Measurements from ENCODE around the gene SELENOV. TPM values are rescaled to one million over a fixed set of nuclear protein-coding genes. Genes with fewer than 3 reads are reported as not detected.

Gene SELENOV
- total RNA-seq, 4 donors from 2014 or later = not detected

DNA sequence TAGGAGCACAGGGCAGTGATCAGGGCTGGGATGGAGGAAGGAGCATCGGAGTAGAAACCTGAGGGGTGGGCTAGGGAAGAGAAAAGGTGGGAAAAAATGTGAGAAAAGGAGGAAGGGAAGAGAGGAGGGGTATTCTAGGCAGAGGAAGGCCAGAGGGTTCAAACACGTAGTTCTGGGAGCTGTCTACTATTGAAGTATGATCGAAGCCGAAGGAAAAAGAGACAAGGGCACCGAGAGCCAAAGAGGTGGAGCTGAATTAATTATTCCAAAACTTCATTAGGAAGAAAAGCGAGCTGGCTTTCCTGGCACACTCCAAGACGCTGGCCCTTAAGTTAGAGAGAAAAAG, 8.4 kb upstream of the SELENOV start:
- Histone ChIP-seq H3K4me1 (peaks cover 0 to 20% (median 2%) of the 10 kb centered on the region in 4 donors), H3K27me3 (peaks cover 0 to 83% of the 10 kb centered on the region in 2 donors), H3K36me3 (no peaks in the 10 kb centered on the region), H3K4me3 (peak overlapping the region in 1 of 4 donors; percentile 52), H3K27ac (no peak overlapping the region), H3K9me3 (peaks cover 0 to 3% (median 0%) of the 10 kb centered on the region in 4 donors)
- DNase-seq (ENCODE audit: low spot score in 2 of 2) = no peak
- no peak for TF ChIP-seq POLR2A (IDR thresholded peaks at IDR 0.05)
- TF ChIP-seq EP300 (IDR thresholded peaks at IDR 0.05) = no peak
- TF ChIP-seq, protein P1, sequence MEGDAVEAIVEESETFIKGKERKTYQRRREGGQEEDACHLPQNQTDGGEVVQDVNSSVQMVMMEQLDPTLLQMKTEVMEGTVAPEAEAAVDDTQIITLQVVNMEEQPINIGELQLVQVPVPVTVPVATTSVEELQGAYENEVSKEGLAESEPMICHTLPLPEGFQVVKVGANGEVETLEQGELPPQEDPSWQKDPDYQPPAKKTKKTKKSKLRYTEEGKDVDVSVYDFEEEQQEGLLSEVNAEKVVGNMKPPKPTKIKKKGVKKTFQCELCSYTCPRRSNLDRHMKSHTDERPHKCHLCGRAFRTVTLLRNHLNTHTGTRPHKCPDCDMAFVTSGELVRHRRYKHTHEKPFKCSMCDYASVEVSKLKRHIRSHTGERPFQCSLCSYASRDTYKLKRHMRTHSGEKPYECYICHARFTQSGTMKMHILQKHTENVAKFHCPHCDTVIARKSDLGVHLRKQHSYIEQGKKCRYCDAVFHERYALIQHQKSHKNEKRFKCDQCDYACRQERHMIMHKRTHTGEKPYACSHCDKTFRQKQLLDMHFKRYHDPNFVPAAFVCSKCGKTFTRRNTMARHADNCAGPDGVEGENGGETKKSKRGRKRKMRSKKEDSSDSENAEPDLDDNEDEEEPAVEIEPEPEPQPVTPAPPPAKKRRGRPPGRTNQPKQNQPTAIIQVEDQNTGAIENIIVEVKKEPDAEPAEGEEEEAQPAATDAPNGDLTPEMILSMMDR (IDR thresholded peaks at IDR 0.05) = no peak
- WGBS, 2 donors = 52 to 55% methylated on average over 7 of the region's 7 CpGs

DNA sequence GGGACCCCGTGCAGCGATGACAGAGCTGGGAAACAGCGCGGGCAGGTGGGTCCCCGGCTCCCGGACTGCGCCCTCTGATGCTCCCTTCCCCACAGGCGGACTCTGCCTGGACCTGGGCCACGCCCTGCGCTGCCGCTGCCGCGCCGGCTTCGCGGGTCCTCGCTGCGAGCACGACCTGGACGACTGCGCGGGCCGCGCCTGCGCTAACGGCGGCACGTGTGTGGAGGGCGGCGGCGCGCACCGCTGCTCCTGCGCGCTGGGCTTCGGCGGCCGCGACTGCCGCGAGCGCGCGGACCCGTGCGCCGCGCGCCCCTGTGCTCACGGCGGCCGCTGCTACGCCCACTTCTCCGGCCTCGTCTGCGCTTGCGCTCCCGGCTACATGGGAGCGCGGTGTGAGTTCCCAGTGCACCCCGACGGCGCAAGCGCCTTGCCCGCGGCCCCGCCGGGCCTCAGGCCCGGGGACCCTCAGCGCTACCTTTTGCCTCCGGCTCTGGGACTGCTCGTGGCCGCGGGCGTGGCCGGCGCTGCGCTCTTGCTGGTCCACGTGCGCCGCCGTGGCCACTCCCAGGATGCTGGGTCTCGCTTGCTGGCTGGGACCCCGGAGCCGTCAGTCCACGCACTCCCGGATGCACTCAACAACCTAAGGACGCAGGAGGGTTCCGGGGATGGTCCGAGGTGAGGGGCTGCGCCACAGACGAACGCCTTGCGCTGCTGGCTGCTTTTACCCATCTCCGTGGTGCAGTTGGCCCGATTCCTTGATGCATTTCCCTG, 7.8 kb upstream of the SELENOV start:
- TF ChIP-seq POLR2A (IDR thresholded peaks at IDR 0.05) (no peak), EP300 (IDR thresholded peaks at IDR 0.05) (no peak)
- TF ChIP-seq, protein P1 (IDR thresholded peaks at IDR 0.05) = no peak
- peaks cover 0 to 88% of the 10 kb centered on the region in 2 donors for H3K27me3 ChIP-seq
- WGBS, 2 donors = 2 to 6% methylated on average over 39 to 45 of the region's 96 CpGs

DNA sequence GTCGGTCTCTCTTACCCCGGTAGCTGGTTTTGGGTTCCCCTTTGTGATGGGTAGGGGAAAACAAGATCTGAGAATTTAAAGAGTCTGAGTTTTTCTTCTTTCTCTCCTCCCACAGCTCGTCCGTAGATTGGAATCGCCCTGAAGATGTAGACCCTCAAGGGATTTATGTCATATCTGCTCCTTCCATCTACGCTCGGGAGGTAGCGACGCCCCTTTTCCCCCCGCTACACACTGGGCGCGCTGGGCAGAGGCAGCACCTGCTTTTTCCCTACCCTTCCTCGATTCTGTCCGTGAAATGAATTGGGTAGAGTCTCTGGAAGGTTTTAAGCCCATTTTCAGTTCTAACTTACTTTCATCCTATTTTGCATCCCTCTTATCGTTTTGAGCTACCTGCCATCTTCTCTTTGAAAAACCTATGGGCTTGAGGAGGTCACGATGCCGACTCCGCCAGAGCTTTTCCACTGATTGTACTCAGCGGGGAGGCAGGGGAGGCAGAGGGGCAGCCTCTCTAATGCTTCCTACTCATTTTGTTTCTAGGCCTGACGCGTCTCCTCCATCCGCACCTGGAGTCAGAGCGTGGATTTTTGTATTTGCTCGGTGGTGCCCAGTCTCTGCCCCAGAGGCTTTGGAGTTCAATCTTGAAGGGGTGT, 7.1 kb upstream of the SELENOV start:
- Histone ChIP-seq H3K36me3 (no peaks in the 10 kb centered on the region), H3K27me3 (peaks cover 0 to 92% of the 10 kb centered on the region in 2 donors), H3K4me1 (peaks cover 0 to 16% (median 2%) of the 10 kb centered on the region in 4 donors), H3K4me3 (peak overlapping the region in 1 of 4 donors; percentile 52), H3K9me3 (no peaks in the 10 kb centered on the region), H3K27ac (no peak overlapping the region)
- no peak for DNase-seq (ENCODE audit: low spot score in 2 of 2)
- no peak for TF ChIP-seq EP300 (IDR thresholded peaks at IDR 0.05)
- TF ChIP-seq POLR2A (IDR thresholded peaks at IDR 0.05) = no peak
- TF ChIP-seq, protein P1 (IDR thresholded peaks at IDR 0.05) = no peak
- WGBS, 2 donors = 29 to 31% methylated on average over 24 of the region's 24 CpGs

More for the DNA sequence above, 7.8 kb upstream of the SELENOV start:
- H3K9me3 ChIP-seq = peaks cover 0 to 3% (median 0%) of the 10 kb centered on the region in 4 donors
- H3K4me1 ChIP-seq = peaks cover 0 to 20% (median 2%) of the 10 kb centered on the region in 4 donors
- no peak overlapping the region for H3K27ac ChIP-seq
- H3K36me3 ChIP-seq = no peaks in the 10 kb centered on the region
- H3K4me3 ChIP-seq = peak overlapping the region; percentile 16 to 52 (median 30)
- DNase-seq (ENCODE audit: low spot score in 2 of 2) = no peak

DNA sequence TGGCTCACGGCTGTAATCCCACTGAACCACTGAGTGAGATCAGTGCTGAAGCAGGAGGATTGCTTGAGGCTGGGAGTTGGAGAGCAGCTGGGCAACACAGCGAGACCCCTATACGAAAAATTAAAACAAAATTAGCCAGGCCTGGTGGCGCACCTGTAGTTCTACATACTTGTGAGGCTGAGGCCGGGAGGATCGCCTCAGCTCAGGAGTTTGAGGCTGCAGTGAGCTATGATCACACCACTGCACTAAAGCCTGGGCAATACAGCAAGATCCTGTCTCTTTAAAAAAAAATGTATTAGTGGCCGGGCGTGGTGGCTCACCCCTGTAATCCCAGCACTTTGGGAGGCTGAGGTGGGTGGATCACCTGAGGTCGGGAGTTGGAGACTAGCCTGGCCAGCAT, 6.3 kb upstream of the SELENOV start:
- peaks cover 0 to 93% of the 10 kb centered on the region in 2 donors for H3K27me3 ChIP-seq
- WGBS, 2 donors = 80 to 88% methylated on average over 9 of the region's 9 CpGs

More for the DNA sequence above, 6.3 kb upstream of the SELENOV start:
- peaks cover 0 to 13% (median 2%) of the 10 kb centered on the region in 4 donors for H3K4me1 ChIP-seq
- no peak for DNase-seq (ENCODE audit: low spot score in 2 of 2)
- no peaks in the 10 kb centered on the region for H3K36me3 ChIP-seq
- H3K27ac ChIP-seq = no peak overlapping the region
- H3K9me3 ChIP-seq = no peaks in the 10 kb centered on the region
- H3K4me3 ChIP-seq = no peak overlapping the region
- TF ChIP-seq POLR2A (IDR thresholded peaks at IDR 0.05) (no peak), EP300 (IDR thresholded peaks at IDR 0.05) (no peak)
- TF ChIP-seq, protein P1 (IDR thresholded peaks at IDR 0.05) = no peak
